NCI-H748 treated with DMSO at 0.1 percent for 48 hours (cell line): ENCODE measurements around the gene KCTD13.
"Not testable (repeated sequence)": the region's sequence is repeated elsewhere in the genome, so short reads cannot be mapped to it uniquely, and the experiment has no call there.

ENCODE experiments used
- DNase-seq: peaks from one replicate; lab custom pipeline; 2025; lab: John Stamatoyannopoulos, UW

Gene KCTD13

GRCh38 chr16:29943846-29944799 is 18.1 kb upstream of the KCTD13 start:
- DNase-seq, result peak; percentile 24

- DNase-seq, result no peak
These were observed 14.6 kb upstream of the KCTD13 start for GRCh38 chr16:29940656-29941055.

DNA sequence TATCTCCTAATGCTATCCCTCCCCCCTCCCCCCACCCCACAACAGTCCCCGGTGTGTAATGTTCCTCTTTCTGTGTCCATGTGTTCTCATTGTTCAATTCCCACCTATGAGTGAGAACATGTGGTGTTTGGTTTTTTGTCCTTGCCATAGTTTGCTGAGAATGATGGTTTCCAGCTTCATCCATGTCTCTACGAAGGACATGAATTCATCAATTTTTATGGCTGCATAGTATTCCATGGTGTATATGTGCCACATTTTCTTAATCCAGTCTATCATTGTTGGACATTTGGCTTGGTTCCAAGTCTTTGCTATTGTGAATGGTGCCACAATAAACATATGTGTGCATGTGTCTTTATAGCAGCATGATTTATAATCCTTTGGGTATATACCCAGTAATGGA is 5.7 kb upstream of the KCTD13 start:
- not testable (repeated sequence) for DNase-seq

DNA sequence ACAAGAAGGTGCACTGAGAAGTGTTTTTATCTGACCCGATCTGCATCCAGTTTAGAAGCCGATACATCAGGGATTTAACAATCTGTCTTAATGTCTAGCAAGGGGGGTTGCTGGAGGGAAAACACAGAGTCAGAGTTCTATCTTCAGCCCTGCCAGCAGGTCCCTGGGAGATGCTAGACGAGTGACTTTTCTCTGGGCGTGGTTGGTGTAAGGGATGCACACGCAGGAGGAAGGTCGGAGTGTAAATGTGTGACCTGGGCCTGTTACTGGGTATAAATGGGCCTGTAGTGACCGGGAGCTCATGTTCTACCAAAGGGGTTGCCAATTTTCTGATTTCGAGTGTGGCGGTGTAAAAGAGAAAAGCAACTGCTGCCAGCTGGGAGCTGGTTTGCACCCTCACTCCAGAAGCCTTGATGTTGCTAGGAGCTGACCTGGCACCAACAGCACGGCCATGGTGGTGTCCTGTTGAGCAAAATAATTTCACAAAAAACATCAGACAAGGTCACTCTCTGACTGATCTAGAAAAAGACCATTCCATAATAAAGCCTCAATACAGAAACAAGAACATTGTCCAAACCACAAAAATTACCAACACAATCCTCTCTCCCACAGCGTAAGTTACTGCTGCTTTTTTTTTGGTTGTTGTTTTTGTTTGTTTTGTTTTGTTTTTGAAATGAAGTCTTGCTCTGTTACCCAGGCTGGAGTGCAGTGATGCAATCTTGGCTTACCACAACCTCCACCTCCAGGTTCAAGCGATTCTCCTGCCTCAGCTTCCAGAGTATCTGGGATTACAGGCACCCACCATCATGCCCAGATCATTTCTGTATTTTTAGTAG is 1.3 kb upstream of the KCTD13 start:
- no peak for DNase-seq

DNA sequence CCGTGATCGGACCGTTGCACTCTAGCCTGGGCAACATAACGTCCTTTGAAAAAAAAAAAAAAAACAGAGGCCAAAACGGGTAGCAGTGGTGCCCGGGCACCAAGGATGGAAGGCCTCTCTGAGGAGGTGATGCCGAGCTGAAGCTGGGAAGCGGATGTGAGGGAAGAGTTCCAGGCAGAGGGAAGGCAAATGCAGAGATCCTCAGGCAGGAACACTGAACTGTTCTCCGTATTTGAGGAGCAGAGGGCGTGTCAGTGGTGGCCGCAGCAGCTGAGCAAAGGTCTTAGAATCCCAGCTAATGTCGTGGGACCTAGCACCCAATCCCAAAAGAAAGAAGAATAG is 656 bp upstream of the KCTD13 start:
- DNase-seq, result no peak

GRCh38 chr16:29925105-29925756 is 795 bp downstream of the KCTD13 start:
- no peak for DNase-seq

- DNase-seq, result no peak
These were observed 3.0 kb downstream of the KCTD13 start for GRCh38 chr16:29922986-29923501.

DNA sequence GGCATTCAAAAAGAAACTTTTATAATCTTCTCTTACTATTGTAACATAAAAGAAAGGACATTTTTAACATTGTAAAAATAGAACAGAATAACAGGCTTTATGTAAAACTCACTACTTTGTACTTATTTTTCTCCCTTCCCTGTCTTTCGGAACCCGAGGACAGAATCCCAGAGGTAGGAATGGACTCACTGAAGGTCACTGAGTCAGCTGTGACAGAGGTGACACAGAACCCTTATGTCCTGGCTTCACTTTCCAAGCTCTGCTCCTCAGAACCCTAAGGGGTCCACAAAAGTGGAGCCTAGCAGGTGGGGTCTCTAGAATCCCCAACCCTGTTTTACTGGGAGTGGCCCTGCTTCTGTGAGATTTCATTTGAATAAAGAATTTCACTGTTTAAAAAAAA is 3.7 kb downstream of the KCTD13 start:
- no peak for DNase-seq

GRCh38 chr16:29921034-29921385 is 5.0 kb downstream of the KCTD13 start:
- DNase-seq, result no peak

DNA sequence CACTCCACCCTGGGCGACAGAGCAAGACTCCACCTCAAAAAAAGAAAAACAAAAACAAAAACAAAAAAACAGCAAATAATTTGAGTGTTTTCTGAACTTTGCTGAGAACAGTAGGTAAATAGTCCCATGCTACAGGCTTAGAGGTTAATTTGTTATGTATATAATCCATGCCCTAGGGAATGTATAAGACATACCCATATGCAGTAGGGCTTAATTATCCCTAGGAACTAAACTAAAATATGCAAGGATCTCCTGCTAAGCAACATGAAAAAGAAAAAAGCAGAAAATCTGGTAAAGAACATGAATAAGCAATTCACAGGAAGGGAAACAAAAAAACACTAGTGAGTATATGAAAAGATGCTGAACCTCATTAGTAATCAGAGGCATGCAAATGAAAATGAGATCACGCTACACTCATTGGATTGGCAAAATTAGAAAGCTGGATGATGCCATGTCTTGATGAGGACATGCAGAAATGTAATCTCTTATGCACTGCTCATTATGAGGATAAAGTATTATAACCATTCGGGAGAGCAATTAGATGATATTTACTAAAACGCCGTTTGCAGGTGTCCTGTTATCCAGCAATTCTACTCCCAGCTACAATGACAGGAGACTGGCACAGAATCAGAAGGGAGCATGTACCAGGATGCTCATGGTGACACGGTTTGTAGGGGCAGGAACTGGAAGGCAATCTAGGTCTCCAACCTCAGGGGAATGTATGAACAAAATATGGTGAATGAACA is 5.6 kb downstream of the KCTD13 start:
- no peak for DNase-seq

DNA sequence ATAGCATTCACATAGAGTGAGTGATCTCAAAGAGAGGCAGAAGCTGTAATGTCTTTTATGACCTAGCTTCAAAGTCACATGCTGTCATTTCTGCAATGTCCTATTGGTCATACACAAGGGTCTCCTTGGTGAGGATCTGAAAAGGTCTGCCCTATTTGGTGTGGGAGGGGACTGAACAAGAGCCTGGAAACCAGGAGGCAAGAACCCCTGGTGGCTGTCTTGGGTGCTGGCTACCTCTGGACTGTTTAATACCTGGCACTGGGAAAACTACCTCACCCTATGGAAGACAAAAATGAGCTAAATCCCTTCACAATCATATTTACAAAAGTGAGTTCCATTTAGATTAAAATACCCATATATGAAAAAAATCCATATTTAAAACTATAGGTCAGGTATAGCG is 9.0 kb downstream of the KCTD13 start:
- DNase-seq, result no peak

GRCh38 chr16:29915590-29916247 is 10.3 kb downstream of the KCTD13 start:
- DNase-seq, result no peak

DNA sequence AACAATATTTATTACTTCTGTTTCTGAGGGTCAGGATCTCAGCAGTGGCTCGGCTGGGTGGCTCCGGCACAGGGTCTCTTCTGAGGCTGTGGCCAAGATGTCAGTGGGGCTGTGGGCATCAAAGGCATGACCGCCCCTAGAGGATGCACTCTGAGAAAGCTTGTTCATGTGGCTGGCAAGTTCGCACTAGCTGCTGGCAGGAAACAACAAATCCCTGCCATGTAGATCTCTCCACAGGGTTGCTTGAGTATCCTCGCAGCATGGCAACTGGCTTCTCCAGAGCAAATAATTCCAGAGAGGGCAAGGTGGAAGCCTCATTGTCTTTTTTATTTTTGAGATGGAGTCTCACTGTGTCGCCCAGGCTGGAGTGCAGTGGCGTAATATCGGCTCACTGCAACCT is 12.5 kb downstream of the KCTD13 start:
- no peak for DNase-seq

GRCh38 chr16:29912087-29912486 is 13.9 kb downstream of the KCTD13 start:
- no peak for DNase-seq

GRCh38 chr16:29911676-29912010 is 14.4 kb downstream of the KCTD13 start:
- no peak for DNase-seq

DNA sequence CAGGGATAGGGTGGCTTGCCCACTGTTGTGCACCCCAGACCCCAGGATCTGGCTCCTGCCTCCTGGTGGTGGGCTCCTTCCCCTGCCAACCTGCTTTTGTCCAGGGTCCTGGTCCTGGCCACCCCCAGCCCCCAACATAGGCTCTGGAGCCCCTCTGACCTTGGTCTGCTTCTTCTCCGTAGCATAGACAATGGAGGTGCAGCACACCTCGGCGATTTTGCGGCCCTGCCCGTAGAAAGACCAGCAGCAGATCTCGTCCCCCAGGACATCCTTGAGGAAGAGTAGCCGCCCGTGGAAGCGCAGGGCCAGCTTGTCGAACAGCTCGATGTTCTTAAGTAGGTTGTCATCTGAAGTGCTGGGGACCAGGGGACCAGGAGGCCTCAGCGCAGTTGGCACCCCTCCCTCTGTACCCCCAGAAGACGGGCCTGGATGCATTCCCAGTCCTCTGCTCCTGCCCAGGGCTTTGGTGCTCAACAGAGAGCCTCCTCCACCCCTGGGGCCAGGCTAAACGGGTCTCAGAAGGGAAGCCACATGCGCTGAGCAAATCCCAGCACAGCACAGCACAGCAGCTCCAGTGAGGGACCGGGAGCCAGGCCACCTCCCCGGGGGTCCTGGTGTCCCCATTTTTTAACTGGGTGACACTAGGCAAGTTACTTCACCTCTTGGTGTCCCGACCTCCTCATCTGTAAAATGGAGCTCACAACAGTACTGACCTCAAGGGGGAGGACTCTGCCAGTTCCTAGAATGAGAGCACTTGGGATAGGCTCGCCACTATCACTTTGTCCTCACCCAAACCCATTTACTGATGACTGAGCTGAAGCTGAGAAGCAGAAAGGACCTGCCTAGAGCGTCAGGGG is 15.0 kb downstream of the KCTD13 start:
- DNase-seq, result no peak

DNA sequence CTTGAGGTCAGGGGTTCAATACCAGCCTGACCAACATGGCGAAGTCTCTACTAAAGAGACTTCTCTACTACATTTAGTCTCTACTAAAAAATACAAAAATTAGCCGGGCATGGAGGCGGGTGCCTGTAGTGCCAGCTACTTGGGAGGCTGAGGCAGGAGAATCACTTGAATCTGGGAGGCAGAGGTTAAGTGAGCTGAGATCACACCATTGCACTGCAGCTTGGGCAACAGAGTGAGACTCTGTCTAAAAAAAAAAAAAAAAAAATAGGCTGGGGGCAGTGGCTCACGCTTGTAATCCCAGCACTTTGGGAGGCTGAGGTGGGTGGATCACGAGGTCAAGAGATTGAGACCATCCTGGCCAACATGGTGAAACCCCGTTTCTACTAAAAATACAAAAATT is 16.2 kb downstream of the KCTD13 start:
- DNase-seq, result not testable (repeated sequence)

GRCh38 chr16:29909391-29909790 is 16.6 kb downstream of the KCTD13 start:
- no peak for DNase-seq

DNA sequence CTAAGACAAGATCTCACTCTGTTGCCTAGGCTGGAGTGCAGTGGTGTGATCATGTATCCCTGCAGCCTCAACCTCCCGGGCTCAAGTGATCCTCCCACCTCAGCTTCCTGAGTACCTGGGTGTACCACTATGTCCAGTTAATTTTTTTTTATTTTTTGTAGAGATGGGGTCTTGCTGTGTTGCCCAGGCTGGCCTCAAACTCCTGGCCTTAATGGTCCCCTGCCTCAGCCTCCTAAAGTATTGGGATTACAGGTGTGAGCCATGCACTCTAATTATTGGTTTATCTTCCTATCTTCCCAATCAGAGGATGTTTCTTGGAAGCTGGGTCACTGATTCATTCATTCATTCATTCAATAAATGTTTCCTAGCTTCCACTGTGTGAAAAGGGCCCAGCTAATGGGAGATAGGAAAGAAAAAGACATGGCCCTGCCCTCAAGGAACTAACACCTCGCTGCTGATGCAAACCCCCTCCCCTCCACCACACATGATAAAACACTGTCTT is 17.3 kb downstream of the KCTD13 start:
- DNase-seq, result no peak

DNA sequence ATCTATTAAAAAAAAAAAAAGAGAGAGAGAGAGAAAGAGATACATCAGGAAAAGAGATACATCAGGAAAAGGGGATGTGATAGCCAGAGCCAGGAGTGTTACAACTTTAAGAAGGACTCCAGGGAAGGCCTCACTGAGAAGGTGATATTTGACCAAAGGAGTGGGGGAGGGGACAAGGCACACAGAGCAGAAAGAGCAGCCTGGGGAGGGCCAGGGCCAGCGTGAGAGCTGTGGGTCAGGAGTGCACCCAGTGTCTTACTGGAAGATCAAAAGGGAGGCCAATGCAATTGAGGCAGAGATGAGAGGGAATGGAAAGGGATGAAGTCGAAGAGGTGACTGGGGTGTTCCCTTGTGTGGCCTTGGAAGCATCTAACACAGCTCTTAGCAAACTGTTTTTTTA is 18.1 kb downstream of the KCTD13 start:
- no peak for DNase-seq
